Activated naive CD8-positive, alpha-beta T cell treated with anti-CD3 and anti-CD28 coated beads for 36 hours (primary cell): ENCODE results near the gene PDE4D. TPM values are rescaled to one million over a fixed set of nuclear protein-coding genes. Genes with fewer than 3 reads are reported as not detected.
"Not testable (repeated sequence)": the region's sequence is repeated elsewhere in the genome, so short reads cannot be mapped to it uniquely, and the experiment has no call there.

Source experiments
- DNase-seq: peaks from one replicate; pipeline ENCODE4 v3.0.0; 2021
- H3K27ac Mint-ChIP-seq: one replicate; pipeline ENCODE4 v1.8.0; 2022; ENCODE audit warnings: mild to moderate bottlenecking, moderate library complexity, mixed read lengths
- H3K27me3 Mint-ChIP-seq: one replicate; pipeline ENCODE4 v1.8.0; 2022; ENCODE audit warnings: mild to moderate bottlenecking, mixed read lengths
- H3K36me3 Mint-ChIP-seq: one replicate; pipeline ENCODE4 v1.8.0; 2021; ENCODE audit warnings: mild to moderate bottlenecking, mixed read lengths
- H3K4me1 Mint-ChIP-seq: one replicate; pipeline ENCODE4 v1.8.0; 2021; ENCODE audit warnings: mixed read lengths
- H3K4me3 Mint-ChIP-seq: one replicate; pipeline ENCODE4 v1.8.0; 2022; ENCODE audit warnings: mild to moderate bottlenecking, moderate library complexity, mixed read lengths
- H3K9me3 Mint-ChIP-seq: one replicate; pipeline ENCODE4 v1.8.0; 2022; ENCODE audit warnings: mixed read lengths
- total RNA-seq, 2 experiments: library from RNA; stranded (reverse); gene quantifications; one replicate each; pipeline ENCODE4 v1.2.3, GENCODE V29; 2021

The PDE4D gene
- total RNA-seq, 2 experiments from 2014 or later, result 40.7 TPM

GRCh38 chr5:59758566-59758965 is 135.0 kb downstream of the PDE4D start:
- Mint-ChIP-seq H3K36me3 (no peaks in the 10 kb centered on the region), H3K27ac (no peak overlapping the region), H3K9me3 (no peaks in the 10 kb centered on the region), H3K27me3 (peaks cover 4% of the 10 kb centered on the region), H3K4me1 (no peaks in the 10 kb centered on the region), H3K4me3 (no peak overlapping the region)
- DNase-seq, result no peak

DNA sequence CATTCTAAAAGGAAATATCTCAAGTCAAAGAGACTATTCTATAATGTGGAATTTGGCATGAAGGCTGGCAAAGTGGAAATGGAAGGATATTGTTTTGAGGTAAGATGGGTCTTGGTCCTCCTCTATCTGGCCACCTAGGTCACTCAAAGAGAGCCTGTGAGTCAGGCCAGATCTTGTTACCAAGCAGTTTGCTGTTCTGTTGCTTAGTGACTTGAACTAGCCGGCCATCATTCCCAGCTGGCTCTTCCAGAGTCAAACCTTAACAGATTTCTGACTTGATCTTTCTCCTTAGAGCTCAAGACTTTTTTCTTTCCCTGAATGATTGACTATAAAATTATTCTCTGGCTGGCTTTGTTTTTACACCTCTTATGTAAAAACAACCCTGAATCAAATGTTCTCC is 136.1 kb downstream of the PDE4D start:
- Mint-ChIP-seq H3K27ac (no peak overlapping the region), H3K4me3 (no peak overlapping the region), H3K9me3 (no peaks in the 10 kb centered on the region), H3K36me3 (no peaks in the 10 kb centered on the region), H3K4me1 (no peaks in the 10 kb centered on the region), H3K27me3 (peaks cover 4% of the 10 kb centered on the region)
- DNase-seq, result no peak

- DNase-seq, result no peak
- Mint-ChIP-seq H3K4me3 (no peak overlapping the region), H3K36me3 (no peaks in the 10 kb centered on the region), H3K27ac (no peak overlapping the region), H3K27me3 (peaks cover 4% of the 10 kb centered on the region), H3K9me3 (no peaks in the 10 kb centered on the region), H3K4me1 (no peaks in the 10 kb centered on the region)
These were observed 137.0 kb downstream of the PDE4D start for GRCh38 chr5:59756373-59757035.

DNA sequence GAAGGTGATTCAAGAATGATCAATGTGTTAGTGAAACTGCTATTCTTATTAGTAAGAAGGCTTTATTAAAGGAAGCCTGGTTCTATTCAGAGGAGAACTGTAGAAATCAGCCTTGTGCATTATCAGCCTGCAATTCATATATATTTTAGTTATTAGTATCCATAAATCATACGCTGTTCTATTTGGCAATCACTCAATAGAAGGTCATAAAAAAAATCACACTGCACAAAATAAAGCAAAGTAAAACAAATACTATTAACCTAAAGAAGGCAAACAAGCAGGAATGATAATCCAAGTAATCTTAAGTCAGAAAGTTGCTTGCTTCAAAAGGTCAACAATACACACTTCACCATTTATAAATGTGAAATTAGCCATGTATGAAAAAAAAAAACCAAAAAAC is 138.1 kb downstream of the PDE4D start:
- Mint-ChIP-seq H3K4me1 (no peaks in the 10 kb centered on the region), H3K27me3 (peaks cover 4% of the 10 kb centered on the region), H3K9me3 (no peaks in the 10 kb centered on the region), H3K27ac (no peak overlapping the region), H3K36me3 (no peaks in the 10 kb centered on the region), H3K4me3 (no peak overlapping the region)
- no peak for DNase-seq

DNA sequence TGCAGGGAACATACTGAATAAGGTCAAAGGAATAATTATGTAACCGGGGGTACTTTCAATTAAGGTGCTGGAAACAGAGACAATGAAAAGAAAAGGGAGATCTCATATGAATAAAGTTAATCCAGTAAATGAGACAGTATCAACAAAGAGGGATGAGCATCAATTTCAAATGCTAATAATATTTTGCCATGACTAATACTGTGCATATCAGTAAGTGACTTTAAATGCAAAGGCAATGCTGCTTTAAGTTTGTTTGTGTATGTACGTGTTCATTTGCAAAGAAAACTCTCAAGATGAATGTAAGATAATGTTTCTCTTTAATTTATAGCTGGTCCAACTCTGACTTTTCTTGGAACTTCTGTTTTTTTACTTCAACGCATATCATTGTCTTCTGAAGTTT is 139.9 kb downstream of the PDE4D start:
- Mint-ChIP-seq H3K4me3 (no peak overlapping the region), H3K4me1 (no peaks in the 10 kb centered on the region), H3K27me3 (no peaks in the 10 kb centered on the region), H3K9me3 (no peaks in the 10 kb centered on the region), H3K27ac (no peak overlapping the region), H3K36me3 (no peaks in the 10 kb centered on the region)
- no peak for DNase-seq

DNA sequence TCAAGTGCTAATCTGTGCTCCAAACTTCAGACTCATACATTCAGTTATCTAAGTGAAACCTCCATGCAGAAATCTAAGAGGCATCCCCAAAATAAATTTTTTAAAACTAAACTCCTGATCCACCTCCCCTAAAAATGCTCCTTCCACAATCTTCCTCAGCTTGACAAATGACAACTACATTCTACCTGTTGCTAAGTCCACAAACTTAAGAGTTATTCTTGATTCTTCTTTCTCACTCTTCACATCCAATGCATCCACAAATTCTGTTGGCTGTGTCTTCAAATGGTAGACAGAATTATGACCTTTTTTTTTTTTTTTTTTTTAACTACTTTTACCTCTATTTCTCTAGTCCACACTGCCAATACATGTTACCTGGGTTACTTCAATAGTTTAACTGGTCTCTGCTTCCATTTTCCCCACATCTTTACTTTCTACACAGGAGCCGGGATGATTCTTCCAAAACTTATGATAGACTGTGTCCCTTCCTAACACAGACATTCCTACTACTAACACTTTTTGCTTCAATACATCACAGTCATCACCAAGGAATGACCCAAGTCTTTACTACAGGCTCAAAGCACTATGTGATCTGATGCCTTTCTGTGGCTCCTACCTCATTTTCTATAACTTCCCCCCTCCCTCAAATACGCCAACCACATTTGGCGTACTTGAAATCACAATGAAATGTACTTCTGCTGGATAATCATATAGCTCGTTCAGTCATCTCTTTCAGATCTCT is 143.6 kb downstream of the PDE4D start:
- Mint-ChIP-seq H3K9me3 (no peaks in the 10 kb centered on the region), H3K27me3 (no peaks in the 10 kb centered on the region), H3K4me1 (no peaks in the 10 kb centered on the region), H3K27ac (no peak overlapping the region), H3K4me3 (no peak overlapping the region), H3K36me3 (no peaks in the 10 kb centered on the region)
- no peak for DNase-seq

DNA sequence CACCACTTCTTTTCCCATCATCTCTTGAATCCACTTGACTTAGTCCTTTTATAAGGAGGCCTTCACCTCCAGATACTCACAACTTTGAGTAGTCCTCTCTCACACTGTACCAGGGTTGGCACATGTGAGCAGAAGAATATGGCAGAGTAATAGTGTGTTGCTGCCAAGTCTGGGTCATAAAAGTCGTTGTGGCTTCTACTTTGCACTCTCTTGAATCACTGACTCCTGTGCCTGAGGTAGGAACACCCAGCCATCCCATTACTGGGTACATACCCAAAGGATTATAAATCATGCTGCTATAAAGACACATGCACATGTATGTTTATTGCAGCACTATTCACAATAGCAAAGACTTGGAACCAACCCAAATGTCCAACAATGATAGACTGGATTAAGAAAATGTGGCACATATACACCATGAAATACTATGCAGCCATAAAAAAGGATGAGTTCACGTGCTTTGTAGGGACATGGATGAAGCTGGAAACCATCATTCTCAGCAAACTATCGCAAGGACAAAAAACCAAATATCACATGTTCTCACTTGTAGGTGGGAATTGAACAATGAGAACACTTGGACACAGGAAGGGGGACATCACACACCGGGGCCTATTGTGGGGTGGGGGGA is 145.4 kb downstream of the PDE4D start:
- H3K4me3 Mint-ChIP-seq, H3K36me3 Mint-ChIP-seq, H3K9me3 Mint-ChIP-seq, DNase-seq, H3K27me3 Mint-ChIP-seq, H3K27ac Mint-ChIP-seq, H3K4me1 Mint-ChIP-seq: not testable (repeated sequence)

DNA sequence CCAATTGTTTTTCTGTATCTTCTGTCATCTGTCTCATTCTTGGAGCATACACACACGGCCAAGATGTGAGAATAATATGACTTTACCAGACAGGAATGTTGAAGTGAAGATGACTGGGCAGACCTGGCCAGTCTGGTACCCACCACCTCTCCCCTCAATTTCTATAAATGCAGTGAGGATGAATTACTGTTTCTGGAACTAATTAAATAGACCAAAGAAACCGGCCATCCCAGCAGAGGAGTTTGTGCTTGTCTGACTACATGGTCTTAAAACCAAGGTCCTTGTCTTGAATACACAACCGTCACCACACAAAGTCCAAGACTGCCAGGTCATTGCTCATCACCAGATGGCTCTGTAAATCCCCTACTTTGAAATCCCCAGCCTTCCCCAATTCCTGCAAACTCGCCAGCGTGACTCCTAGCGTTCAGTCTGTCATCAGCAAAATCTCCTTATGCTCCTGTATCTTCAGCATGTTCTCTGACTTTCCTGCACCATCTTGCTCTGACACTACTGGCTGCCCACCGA is 147.2 kb downstream of the PDE4D start:
- no peaks in the 10 kb centered on the region for H3K4me1 Mint-ChIP-seq
- H3K27me3 Mint-ChIP-seq, result no peaks in the 10 kb centered on the region
- no peak for DNase-seq
- H3K27ac Mint-ChIP-seq, result no peak overlapping the region
- H3K36me3 Mint-ChIP-seq, result no peaks in the 10 kb centered on the region
- no peaks in the 10 kb centered on the region for H3K9me3 Mint-ChIP-seq
- H3K4me3 Mint-ChIP-seq, result no peak overlapping the region

GRCh38 chr5:59745415-59745863 is 148.1 kb downstream of the PDE4D start:
- H3K36me3 Mint-ChIP-seq, result no peaks in the 10 kb centered on the region
- no peak overlapping the region for H3K4me3 Mint-ChIP-seq
- H3K9me3 Mint-ChIP-seq, result no peaks in the 10 kb centered on the region
- peaks cover 3% of the 10 kb centered on the region for H3K27me3 Mint-ChIP-seq
- H3K4me1 Mint-ChIP-seq, result no peaks in the 10 kb centered on the region
- DNase-seq, result no peak
- H3K27ac Mint-ChIP-seq, result no peak overlapping the region

DNA sequence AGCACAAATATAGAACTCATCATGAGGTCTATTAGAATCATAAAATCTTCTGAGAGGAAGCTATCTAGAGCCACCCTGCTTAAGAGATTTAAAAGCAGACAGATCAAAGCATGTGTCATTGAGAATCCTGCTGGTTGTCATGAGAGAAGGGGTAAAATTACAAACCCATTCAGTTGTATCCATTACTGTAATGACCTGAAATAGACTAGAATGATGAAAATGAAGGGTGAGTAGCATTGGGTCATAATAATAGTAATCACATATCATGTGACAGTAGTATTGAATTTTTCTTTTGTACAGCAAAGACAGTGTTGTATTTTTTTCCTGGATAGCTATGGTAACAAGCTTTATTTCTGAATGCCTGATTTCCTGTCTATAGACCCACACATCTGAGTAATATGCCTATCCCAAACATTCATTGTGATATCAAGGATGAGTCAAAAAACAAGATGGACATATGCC is 149.0 kb downstream of the PDE4D start:
- Mint-ChIP-seq H3K4me3 (no peak overlapping the region), H3K36me3 (no peaks in the 10 kb centered on the region), H3K9me3 (no peaks in the 10 kb centered on the region), H3K27me3 (peaks cover 5% of the 10 kb centered on the region), H3K4me1 (no peaks in the 10 kb centered on the region), H3K27ac (no peak overlapping the region)
- DNase-seq, result no peak

DNA sequence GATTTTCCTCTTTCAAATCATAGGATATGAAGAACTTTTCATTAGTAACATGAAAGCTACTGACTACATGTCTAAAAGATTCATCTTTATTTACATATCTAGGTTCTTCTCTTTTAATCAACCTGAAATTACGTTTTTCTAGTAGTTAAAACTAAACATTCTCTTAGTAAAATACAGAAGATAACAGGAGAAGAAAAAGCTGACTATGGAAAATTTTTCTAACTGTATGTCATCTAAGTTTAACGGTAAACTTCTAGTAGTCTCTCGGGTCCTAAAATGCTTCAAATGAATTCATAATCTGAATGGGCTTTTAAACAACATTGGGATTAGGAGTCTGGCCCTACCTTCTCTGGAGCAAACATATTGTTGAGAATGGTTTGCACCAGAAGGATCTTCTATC is 151.9 kb downstream of the PDE4D start:
- Mint-ChIP-seq H3K27ac (no peak overlapping the region), H3K9me3 (no peaks in the 10 kb centered on the region), H3K27me3 (peaks cover 10% of the 10 kb centered on the region)

GRCh38 chr5:59738024-59738423 is 155.5 kb downstream of the PDE4D start:
- DNase-seq, result no peak
- Mint-ChIP-seq H3K4me1 (no peaks in the 10 kb centered on the region), H3K27me3 (peaks cover 10% of the 10 kb centered on the region), H3K4me3 (no peak overlapping the region), H3K9me3 (no peaks in the 10 kb centered on the region), H3K27ac (no peak overlapping the region), H3K36me3 (no peaks in the 10 kb centered on the region)

More for the DNA sequence above, 151.9 kb downstream of the PDE4D start:
- no peak overlapping the region for H3K4me3 Mint-ChIP-seq
- no peak for DNase-seq
- H3K36me3 Mint-ChIP-seq, result no peaks in the 10 kb centered on the region
- H3K4me1 Mint-ChIP-seq, result no peaks in the 10 kb centered on the region

GRCh38 chr5:59732806-59733205 is 160.7 kb downstream of the PDE4D start:
- Mint-ChIP-seq H3K4me3 (no peak overlapping the region), H3K27ac (no peak overlapping the region)

DNA sequence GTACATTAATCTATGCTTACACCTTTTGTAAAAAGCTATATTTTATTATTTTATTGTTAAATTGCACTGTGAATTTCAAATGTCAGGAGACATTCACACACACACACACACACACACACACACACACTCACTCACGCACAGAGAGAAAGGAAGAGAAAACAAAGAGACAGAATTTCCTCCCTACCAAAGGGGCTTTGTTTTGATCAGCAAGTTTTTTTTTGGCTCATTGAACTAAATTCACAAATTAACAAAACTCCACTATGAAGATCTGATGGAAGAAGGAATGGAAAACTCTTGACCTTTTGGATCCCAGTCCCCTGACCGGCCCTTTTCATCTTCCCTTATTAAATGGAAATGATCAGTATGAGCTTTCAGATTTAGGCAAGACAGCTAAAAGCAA is 161.2 kb downstream of the PDE4D start:
- Mint-ChIP-seq H3K4me3 (no peak overlapping the region), H3K27me3 (no peaks in the 10 kb centered on the region), H3K36me3 (no peaks in the 10 kb centered on the region), H3K4me1 (no peaks in the 10 kb centered on the region), H3K9me3 (no peaks in the 10 kb centered on the region), H3K27ac (no peak overlapping the region)
- no peak for DNase-seq

More at GRCh38 chr5:59732806-59733205, 160.7 kb downstream of the PDE4D start:
- no peaks in the 10 kb centered on the region for H3K4me1 Mint-ChIP-seq
- no peaks in the 10 kb centered on the region for H3K9me3 Mint-ChIP-seq
- H3K27me3 Mint-ChIP-seq, result no peaks in the 10 kb centered on the region
- no peaks in the 10 kb centered on the region for H3K36me3 Mint-ChIP-seq
- no peak for DNase-seq

- no peak for DNase-seq
- H3K4me3 Mint-ChIP-seq, result no peak overlapping the region
- H3K9me3 Mint-ChIP-seq, result no peaks in the 10 kb centered on the region
- H3K27ac Mint-ChIP-seq, result no peak overlapping the region
- no peaks in the 10 kb centered on the region for H3K27me3 Mint-ChIP-seq
- no peaks in the 10 kb centered on the region for H3K36me3 Mint-ChIP-seq
- H3K4me1 Mint-ChIP-seq, result no peaks in the 10 kb centered on the region
These were observed 161.7 kb downstream of the PDE4D start for GRCh38 chr5:59731809-59732208.
